Activated T-cell treated with anti-CD3 and anti-CD28 coated beads for 4 hours (primary cell): ENCODE data around the gene C11orf98.
"Not testable (repeated sequence)": the region's sequence is repeated elsewhere in the genome, so short reads cannot be mapped to it uniquely, and the experiment has no call there.

Experiments used
- DNase-seq: peaks from one replicate; pipeline ENCODE4 v3.0.0-alpha.2; 2020

Gene C11orf98

DNA sequence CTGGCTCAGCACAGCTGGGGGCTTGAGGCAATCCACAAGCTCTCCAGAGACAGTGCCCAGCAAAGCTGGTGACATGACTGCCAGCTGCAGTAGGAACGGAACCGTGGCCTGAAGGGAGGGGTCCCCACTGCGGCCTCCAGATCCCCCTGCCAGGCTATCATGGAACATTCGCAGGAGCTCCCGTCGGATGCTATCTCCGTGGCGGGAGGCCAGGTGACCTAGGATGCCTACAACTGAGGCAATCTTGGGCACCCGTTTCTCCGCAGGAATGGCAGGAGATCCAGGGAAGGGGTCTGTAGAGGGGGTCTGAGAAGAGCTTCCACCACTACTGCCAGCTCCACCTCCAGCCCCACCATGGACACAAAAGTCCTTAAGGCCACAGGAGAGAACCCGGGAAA, 16.0 kb downstream of the C11orf98 start:
- no peak for DNase-seq

DNA sequence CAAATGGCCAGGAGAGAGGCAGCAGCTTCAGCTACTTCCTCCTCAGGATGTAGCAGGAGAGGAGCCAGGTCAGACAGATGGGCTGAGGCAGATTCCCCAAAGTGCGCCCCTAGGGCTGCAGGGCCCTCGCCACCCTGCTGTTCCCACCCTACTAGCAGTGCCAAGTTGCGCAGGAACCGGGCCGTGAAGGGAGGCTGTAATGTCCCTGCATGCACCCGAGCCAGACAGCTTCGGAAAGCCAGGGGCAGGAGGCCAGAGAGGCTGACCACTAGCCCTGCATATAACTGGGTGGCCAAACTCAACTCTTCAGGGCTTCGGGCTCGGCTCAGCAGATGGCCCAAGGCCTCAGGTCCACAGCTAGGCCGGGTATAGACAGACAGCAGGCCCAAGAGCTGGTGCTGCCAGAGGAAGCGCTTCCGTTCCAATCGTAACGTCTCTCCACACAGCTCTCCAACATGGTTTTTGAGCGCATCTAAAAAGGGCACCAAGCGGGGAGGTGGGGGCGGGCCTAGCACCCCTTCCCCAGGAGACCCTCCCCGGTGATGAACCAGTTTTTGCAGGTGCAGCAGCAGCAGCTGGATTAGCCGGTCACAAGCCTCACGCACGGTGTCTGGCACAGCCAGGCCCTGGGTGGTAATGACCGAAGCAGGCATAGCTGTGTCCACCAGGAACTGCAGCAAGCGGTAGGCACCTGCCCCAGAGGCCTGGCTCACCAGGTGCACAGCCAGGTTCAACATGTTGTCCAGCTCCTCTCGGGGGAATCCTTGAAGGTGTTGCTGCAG, 16.6 kb downstream of the C11orf98 start:
- no peak for DNase-seq

- no peak for DNase-seq
These were observed 17.4 kb downstream of the C11orf98 start for GRCh38 chr11:62647609-62648005.

DNA sequence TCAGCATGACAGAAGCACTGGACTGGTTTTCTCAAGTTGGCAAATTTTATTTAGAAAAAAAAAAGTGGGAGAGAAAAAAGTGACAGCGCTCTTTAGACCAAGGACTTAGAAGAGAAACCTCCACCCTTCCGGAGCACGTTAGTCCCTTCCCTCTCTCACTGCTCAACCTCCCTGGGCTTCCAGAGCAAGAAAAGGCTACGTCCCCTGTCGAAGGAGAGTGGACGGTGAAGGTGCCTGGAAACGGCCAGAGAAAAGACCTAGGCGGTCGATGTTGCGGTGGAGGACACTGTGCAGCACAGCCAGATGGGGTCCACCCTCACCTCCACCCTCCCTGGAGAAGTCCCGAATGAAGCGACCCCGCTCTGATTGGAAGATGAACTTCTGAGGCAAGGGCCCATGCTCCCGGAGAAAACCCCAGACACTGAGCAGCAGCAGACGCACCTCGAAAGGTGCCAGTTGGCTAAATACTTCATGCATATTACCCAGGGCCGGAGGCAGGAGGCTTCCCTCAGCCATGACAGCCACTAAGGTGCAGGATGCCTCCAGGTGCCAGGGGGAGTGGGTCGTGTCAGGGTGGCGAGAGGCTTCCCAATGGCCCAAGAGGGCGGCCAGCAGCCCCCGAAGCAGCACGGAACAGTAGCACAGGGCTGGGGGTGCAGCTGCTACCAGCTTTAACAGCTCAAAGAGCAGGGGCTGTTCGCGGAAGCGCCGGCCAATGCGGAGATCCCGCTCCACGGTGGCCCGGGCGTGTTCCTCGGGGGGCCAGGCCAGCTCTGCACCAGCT, 18.0 kb downstream of the C11orf98 start:
- DNase-seq: no peak

DNA sequence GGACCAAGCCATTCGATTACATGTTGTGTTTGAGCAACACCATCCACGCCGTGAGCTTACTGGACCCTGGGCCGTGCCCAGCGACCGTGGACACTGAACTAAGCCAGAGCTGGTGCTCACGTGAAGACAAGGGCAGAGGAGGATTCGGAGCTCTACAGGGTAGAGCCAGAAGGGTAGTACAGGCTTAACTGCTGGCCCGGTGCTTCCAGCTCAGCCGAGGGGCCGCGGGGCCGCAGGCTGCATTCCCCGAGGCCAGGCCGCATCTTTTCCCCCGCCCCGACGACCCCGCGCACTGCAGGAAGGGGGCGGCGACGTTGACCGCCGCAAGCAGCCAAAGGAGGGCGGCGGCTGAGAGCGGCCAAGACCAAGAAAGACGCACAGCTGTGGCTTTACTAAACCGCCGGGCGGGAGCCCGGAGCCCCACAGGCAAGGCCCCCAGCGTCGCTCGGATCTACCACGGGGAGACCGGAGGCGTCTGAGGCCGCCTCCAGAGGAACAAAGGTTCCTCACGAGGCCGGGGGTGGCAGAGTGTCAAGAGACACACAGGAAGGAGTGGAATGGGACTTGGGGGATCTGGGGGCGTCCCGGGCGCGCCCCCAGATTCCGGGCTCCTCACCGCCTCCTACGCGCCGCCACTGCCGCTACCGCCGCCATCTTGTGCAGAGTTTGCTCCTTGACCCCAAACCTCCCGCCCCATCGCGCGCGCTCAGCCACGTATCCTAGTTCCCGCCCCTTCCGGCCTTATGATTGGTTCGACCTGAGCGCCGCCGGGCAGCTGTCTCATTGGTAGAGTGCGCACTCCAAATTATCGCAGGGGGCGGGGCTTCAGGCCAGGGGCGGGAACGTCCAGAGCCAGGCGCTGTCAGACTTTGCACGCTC, 18.8 kb downstream of the C11orf98 start, which contains the start of gene GANAB:
Gene GANAB, minus strand, starts transcription at position 668 of the 879 bp plus-strand sequence. Its CDS starts 14 bp downstream, at position 654.
- DNase-seq: peak; percentile 99

DNA sequence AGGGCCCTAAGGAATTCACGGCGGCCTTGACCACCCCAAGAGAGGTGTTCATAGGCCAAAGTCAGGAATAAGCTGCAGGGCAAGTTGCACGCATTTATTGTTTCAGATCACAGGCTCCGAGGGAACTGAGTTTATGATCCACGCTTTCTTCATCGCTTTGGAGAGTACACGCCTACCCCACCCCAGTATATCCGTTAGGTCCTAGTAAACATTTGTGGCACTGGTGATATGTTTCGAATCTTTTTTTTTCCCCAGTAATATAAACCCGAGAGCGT, 19.4 kb downstream of the C11orf98 start:
- no peak for DNase-seq

DNA sequence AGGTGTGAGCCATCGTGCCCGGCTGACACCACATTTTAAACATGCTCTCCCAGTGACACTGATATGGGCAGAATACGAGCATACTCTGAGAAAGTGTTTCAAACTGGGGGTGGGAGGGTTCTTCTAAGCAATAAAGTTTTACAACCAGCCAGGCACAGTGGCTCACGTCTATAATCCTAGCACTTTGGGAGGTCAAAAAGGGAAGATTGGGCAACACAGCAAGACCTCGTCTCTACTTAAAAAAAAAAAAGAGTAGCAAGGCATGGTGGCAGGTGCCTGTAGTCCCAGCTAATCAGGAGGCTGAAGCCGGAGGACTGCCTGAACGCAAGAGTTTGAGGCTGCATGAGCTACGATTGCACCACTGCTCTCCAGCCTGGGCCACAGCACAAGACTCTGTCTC, 20.8 kb downstream of the C11orf98 start:
- DNase-seq: no peak

DNA sequence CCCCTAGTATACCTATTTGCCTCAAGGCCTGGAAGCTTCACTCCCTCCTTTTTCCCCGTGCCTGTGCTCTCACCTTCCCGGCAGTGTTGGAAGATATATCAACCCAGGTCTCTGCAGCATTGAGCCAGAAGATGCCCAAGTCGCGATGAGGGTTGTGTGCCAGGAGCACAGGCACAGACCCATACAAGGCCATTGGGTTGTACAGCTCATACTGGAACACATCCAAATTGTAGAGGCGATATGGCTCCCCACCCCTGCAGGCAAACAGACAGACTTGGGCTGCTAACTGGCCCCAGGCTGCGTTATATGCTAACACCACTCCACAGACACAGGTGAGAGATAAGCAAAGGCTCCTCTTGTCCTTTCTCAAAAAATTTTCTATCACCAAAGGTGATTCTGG, 32.5 kb downstream of the C11orf98 start:
- no peak for DNase-seq

- no peak for DNase-seq
These were observed 37.3 kb downstream of the C11orf98 start for GRCh38 chr11:62627713-62628112.

DNA sequence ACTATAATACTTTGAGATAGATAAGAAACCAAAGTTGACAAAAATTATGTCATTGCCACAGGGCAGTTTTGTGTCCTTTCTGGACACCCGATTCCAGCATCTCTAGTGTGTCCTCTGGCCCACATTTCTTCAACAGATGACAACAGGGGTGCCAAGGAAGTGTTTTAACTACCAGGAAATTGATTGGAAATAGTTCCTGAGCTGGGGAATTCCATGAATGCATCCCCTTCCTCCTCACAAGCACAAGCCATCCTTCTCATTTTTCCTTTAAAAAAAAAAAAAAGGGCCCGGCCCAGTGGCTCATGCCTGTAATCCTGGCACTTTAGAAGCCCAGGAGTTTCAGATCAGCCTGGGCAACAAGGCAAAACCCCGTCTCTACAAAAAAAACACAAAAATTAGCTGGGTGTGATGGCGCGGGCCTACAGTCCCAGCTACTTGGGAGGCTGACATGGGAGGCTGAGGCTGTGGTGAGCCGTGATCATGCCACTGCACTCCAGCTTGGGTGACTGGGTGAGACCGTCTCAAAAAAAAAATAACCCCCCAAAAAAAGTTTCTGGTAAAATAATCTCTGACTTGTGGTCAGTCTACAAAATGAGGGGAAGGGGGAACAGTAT, 42.4 kb downstream of the C11orf98 start:
- no peak for DNase-seq

- DNase-seq: peak; percentile 98
These were observed 43.2 kb downstream of the C11orf98 start, which contains the start of gene B3GAT3 for GRCh38 chr11:62621567-62622470. TSS of gene B3GAT3 (minus strand) at chr11:62621986. CDS start at chr11:62621947, 39 bp downstream.

DNA sequence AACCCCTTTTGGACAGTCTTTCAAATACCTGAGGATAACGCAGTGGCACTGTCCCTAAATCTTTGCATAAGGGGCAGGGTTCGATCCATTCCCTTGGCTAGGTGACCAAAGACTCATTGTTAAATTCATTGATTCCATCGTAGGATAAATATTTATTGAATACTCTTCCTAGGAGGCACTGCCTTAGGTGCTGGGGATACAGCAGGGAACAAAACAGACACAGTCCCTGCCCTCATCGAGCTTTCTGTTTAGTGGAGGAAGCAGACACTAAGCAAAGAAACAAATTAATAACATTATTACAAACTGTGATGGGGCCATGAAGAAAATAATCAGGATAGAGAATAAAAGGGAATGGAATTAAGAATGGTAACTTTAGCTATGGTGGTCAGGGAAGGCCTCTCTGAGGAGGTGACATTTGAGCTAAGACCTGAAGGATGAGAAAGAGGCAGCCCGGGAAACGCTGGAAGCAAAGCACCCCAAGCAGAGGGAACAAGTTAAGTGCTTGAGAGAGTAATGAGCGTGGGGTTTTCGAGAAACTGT, 43.9 kb downstream of the C11orf98 start:
- DNase-seq: no peak

- not testable (repeated sequence) for DNase-seq
These were observed 48.1 kb downstream of the C11orf98 start for GRCh38 chr11:62616957-62617356.

GRCh38 chr11:62615521-62615920, 49.5 kb downstream of the C11orf98 start:
- DNase-seq: no peak

DNA sequence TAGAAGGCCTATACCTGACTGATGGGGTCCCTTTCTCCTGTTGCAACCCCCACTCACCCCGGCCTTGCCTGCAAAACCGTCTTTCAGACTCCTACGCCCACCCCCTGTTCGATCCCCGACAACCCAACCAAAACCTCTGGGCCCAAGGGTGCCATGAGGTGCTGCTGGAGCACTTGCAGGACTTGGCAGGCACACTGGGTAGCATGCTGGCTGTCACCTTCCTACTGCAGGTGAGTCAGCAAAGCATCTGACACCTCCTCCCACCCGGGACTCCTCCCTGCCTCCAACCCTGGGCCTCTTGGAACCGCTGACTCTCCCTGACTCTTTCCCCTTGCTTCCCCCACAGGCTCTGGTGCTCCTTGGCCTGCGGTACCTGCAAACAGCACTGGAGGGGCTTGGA, 50.7 kb downstream of the C11orf98 start:
- no peak for DNase-seq

DNA sequence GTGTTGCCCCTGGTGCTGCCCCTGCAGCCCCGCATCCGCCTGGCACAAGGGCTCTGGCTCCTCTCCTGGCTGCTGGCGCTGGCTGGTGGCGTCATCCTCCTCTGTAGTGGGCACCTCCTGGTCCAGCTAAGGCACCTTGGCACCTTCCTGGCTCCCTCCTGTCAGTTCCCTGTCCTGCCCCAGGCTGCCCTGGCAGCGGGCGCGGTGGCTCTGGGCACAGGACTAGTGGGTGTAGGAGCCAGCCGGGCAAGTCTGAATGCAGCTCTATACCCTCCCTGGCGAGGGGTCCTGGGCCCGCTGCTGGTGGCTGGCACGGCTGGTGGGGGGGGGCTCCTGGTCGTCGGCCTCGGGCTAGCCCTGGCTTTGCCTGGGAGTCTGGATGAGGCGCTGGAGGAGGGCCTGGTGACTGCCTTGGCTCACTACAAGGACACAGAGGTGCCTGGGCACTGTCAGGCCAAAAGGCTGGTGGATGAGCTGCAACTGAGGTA, 51.7 kb downstream of the C11orf98 start:
- no peak for DNase-seq
